Gastroesophageal sphincter (tissue), 3 donors: ENCODE measurements around the gene BACH2.

Experiments used
- CTCF ChIP-seq, 4 experiments: fragments of 200-600 bp in 2 of 4; fragments of 450-650 bp in 2 of 4; sonication (generic) in 1 of 4; IDR thresholded peaks; one replicate each; pipeline ENCODE4 v1.5.1; 2017 to 2019; ENCODE audit warnings: antibody characterized with exemption in 4 of 4, mild to moderate bottlenecking in 2 of 4, moderate library complexity in 2 of 4
- POLR2A ChIP-seq, 2 donors: fragments of 450-650 bp; IDR thresholded peaks; one replicate each; pipeline ENCODE4 v1.6.1; 2017; ENCODE audit warnings: antibody characterized with exemption in 2 of 2, mild to moderate bottlenecking in 2 of 2, moderate library complexity in 1 of 2
- POLR2AphosphoS5 ChIP-seq: sonication (generic); formaldehyde crosslinking; IDR thresholded peaks from one replicate; pipeline ENCODE4 v1.6.1; 2017; ENCODE audit warnings: antibody characterized with exemption

GRCh38 chr6:90193359-90193758, 103.3 kb downstream of the BACH2 start:
- TF ChIP-seq CTCF (IDR thresholded peaks at IDR 0.05) (no peak), POLR2A (IDR thresholded peaks at IDR 0.05) (no peak), POLR2AphosphoS5 (no peak)
